Activated effector memory CD4-positive, alpha-beta T cell treated with anti-CD3 and anti-CD28 coated beads, Interleukin-2, amount 50 U/mL, for 16 hours (primary cell): ENCODE measurements around the gene GGTLC1.

ENCODE experiments used
- DNase-seq: peaks from one replicate; pipeline ENCODE4 v3.0.0-alpha.2; 2020

Gene GGTLC1

DNA sequence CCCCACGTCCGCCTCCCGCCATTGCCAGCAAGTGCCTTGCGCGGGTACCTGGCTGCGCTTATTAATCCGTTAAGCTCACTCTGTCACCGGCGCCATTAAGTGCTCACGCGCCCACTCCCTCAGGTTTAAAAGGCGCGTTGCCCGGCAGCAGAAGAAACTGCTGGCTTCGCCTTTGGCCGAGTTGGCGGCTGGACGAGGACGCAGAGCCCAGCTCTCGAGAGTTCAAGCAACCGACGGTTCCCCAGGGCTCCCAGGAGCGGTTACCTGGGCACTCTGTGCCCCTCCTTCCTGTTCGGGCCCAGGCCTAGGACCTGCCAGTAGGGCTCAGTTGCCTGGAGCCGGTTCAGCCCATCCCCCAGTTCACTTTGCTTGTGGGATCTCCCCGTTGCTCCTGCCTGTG lies at the start of gene GGTLC1:
TSS of gene GGTLC1 (minus strand) at position 219 of the 400 bp plus-strand sequence. CDS start 2,168 bp downstream, outside the sequence.
- DNase-seq, result peak; percentile 49

DNA sequence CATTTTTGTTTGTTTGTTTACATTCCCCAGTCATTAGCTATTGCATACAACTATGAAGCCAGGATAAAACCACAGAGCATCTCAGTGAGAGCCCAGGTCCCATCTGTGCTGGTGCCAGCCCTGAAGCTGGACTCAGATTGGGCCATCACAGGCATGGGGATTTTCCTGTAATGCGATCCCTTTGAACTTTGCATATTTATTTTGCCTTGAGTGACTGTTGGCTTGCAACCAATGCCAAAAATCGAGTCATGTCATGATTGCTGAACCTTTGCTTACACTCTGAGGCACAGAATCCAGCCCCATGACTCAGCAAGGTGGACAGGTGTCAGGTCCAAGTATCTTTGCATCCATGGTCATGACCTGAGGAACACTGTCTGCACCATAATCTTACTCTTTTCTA lies 46.2 kb upstream of the GGTLC1 start:
- DNase-seq, result no peak

DNA sequence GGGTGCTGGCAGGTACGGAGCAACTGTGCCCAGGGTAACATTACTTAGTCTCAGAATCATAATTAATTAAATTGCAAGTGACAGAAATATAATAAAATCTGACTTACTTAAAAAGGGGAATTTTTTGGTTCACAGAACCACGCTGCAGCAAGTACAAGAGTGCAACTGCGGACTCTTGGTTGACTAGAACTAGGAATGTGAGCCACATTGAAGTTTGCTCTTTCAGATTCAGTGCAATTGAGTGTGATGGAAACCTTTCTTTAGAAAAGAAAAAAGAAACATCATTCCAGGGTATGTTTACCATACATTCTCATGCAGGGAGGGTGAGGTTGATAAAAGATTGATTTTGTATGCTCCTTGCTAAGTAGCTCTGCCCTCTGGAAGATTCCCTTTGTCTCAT lies 45.0 kb upstream of the GGTLC1 start:
- no peak for DNase-seq

DNA sequence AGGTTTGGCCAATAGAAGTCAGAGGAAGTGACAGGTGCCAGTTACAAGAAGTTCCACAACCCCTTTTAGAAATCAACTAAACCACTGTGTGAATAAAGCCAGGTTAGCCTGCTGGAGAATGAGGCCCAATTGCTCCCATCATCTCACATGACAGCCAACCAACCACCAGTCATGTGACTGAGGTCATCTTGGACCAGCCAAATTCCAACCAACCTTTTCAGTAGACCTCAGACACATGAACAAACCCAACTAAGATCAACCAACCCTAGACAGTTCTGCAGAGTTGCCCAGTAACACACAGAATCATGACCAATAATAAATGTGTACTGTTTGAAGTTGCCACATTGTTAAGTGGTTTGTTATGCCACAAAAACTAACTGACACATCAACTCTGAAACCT lies 44.6 kb upstream of the GGTLC1 start:
- DNase-seq, result no peak

DNA sequence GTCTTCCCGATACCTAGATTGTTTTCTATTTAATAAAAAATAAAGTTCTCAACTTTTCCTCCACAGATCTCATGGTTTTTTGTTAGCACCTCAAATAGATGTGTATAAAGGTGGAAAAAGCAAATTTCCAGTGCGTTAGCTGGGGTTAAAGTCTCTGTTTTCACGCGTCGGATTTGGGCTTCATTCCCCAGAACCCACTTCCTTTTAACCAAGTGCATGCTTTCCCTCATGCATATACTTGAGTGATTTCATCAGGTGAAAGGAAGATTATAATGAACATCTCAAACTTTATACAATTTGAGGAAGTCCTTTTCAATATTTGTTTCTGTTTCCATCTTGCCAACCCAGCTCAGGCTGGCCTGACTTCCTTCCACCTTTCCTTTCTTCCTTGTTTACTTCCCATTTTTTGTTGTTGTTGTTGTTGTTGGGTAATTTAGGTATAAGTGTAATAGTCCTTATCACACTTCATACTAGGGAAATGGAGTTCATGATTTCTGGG lies 43.9 kb upstream of the GGTLC1 start:
- no peak for DNase-seq

DNA sequence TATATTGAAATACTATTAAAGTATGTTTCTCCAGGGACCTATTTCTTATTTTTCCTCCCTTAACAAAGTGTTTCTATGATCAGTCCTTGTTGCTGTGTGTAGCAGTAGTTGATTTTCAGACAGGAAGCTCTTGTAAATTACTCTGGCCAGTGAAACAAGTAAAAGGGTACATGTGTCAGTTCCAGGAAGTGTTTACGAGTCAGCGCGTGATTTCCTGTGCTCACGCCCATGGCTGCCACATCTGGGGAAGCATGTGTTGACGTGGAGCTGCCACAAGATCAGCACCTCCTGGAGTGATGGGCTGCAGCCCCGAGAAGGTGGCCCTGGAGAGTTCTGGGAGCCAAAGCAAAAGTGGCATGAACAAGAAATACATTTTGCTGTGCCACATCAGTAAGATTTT lies 38.6 kb upstream of the GGTLC1 start:
- peak; percentile 85 for DNase-seq

DNA sequence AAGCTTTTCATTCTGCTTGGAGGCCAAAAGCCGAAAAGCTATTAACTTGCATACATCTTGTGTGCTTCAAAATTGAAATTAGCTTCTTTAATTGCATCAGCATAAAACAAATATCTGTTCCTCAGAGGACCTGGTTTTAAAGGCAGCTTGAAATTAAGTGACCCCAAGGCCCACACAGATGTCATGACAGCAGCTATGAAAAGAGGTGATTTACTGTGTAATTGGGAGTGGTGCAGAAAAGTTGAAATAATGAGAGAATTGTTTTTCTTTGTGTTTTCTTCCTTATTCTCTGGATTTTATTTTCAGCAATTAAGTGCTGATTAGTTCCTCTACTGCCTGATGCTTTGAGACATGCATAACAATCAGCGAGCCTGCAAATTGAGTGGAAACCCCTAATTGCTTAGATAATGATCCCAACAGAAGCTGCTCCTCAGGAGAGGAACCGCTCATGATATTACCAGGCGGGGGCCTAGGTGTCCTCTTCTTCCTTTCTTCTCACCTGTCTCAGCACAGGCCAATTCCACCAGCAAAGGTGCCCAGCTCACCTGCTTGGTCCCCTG lies 34.1 kb upstream of the GGTLC1 start:
- DNase-seq, result no peak

DNA sequence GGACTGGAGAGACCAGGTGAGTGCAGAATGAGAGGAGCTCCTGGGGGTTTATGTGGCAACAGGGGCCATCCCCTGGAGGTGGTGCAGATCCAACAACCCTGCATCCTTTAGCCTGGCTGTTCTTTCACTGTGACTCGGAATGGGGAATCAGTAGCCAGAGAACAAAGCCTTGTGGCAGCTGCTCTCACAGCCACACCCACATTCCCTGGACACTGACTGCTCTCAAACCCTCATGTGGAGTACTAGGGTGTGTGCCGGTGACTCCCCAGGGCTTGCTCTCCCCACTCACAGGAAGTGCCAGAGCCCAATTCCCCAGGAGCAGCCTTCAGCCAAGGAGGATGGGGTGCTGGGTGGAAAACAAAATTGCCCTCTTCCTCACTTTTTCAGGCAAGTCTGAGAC lies 30.2 kb upstream of the GGTLC1 start:
- no peak for DNase-seq

DNA sequence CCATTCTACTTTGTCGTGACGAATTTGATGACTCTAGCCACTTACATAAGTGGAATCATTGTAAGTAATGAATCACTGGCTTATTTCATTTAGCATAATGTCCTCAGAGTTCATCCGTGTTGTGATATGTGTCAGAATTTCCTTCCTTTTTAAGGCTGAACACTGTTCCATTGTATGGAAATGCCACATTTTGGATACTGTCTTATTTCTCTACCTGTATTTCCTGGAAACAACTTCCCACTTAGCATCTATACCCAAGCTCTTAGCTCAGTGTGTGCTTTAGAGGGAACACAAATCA lies 28.8 kb upstream of the GGTLC1 start:
- DNase-seq, result no peak

DNA sequence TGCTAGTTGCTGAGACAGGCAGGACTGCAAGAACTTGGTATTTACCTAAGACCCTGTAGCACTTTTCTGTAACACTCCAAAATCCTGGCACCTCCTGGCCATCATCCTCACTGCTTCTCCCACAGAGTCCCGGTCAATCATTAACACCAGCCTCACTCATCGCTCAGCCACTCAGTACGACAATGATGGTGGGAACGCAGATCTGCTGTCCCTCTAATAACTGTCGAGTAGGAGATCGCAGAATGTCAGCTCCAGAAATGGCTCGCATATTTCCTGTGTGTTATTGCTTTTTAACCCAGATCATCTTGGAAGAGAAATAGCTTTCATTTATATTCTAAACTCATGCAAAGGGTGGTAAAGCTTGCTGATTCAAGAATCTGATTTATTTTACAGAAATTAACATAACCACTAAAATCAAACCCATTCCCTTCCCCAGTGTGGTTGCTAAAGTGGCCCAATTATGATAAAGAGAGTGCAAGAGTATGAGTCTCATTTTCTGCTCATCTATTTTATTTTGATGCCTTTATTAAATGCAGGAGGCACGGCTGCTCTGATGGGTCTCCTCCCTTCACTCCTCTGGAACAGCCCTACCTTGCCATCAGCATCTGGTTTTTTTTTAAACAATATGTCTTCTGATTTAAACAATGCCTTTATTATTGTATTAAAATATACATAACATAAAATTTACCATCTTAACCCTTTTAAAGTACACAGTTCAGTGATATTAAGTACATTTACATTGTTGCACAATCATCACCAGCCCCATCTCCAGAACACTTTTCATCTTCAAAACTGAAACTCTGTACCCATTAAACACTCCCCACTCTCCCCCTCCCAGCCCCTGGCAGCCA lies 28.3 kb upstream of the GGTLC1 start:
- DNase-seq, result no peak

DNA sequence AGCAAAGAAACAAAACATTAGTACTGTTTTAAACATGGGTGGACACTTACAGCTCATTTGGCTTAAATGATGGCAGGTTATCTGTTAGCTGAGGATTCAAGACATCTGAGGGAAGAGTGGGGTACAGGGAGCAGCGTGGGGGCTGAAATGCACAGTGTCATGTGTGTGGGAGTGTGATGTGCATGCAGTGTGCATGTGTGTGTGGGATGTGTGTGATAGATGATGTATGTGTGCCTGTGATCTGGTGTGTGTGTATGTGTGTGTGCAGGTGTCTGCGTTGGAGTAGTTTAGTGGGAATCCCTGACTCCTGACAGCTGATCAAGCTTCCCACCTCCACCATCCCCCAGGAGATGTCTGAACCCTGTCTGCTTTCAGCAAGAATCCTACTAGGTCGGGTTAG lies 25.4 kb upstream of the GGTLC1 start:
- no peak for DNase-seq

DNA sequence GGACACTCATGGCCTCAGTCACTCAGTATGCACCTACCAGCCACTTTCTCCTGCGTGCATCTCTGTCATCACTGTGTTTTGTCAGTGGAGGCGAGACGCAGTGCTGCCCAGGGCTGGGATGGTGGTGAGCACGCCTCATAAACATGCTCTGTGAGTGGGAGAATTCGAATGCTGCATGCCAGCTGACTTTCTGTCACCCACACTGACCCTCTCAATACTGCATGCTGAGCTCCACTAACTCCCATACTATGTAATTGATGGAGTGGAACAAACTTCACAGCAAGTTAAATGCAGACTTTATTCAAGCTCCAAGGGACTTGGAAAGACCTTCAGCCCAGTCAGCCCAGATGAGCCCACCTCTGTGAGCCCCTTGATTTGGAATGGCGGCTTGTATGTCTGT lies 22.7 kb upstream of the GGTLC1 start:
- no peak for DNase-seq

DNA sequence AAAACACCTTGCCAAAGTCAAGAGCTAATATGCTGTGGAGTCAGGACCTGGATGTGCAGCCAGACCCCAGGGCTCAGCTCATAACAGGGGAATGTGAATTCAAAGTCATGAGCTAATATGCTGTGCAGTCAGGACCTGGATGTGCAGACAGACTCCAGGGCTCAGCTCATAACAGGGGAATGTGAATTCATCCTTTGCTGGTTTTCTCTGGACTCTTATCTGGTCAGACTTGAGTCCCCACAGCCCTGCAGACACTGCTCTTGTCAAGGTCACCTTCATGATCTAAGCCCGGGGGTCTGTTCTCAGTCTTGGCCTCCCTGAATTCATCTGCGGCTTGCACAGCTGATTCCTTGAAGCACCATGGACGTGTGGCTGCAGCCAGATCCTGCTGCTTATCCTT lies 19.2 kb upstream of the GGTLC1 start:
- no peak for DNase-seq

DNA sequence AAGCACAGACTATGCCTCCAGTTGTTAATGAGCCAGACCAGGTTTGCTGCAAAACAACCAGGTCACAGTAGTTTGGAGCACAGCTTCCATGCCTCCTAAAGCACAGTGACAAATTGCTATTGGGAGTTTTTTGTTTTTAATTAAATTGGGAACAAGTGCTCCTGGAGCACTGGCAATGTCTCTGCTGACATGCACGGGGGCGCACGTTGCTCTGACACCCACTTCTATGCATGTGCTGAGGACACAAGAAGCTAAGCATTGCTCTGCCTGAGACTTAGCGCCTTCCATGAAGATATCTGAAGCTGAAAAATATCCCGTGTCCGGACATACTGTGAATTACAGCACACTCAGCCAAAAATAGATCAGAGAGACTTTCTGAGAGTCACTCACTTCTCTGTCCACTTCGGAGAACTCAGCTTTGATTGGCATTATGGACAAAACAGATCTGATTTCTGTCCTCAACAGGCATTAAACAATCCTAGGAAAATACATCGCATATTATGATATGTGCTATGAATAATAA lies 18.6 kb upstream of the GGTLC1 start:
- no peak for DNase-seq

DNA sequence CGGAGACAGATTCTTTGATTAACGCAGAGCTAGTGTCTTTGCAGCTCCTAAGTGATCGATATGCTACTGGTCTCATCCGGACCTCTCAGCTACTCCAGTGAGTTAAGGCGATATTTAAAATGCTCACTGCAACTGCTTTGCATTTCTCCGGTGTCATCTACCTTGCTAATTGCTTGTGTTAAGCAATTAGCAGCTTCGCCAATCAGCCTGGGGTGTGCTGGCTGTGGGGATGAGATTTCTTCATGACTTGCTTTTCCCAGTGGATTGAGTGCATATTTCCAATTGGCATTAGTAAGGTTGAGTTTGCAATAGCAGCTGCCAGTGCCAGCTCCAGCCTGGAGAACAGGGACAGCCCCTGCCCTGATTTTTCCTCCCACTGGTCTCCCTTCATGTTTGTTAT lies 18.0 kb upstream of the GGTLC1 start:
- no peak for DNase-seq

DNA sequence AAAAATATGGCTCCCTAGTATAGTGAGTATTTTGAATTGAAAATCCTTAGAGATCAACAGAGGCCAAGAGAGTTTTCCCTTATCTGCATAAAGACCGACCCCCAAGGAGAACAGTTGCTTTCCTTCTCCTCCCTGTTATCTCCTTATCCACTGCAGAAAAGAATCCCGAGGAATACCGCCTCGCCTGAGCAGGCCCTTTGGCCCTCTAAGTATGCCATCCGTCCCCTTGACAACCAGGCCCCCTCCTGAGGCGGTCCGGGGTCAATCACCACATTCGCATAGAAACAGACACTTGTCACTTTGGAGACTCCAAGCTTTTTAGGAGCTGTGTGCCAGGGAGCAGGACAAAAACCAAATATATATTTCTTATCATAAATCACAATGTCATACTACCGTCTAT lies 15.9 kb upstream of the GGTLC1 start:
- no peak for DNase-seq

DNA sequence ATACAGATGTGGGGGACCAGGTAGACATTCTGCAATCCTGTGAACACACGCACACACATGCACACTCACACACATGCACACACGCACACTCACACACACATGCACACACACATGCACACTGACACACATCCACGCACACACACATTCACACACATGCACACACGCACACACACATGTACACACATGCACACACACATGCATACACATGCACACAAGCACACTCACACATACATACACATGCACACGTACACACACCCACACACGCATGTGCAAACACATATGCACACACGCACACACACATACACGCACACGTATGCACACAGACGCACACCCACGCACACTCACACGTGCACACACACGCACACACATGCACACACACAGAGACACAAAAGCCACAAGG lies 14.3 kb upstream of the GGTLC1 start:
- no peak for DNase-seq

DNA sequence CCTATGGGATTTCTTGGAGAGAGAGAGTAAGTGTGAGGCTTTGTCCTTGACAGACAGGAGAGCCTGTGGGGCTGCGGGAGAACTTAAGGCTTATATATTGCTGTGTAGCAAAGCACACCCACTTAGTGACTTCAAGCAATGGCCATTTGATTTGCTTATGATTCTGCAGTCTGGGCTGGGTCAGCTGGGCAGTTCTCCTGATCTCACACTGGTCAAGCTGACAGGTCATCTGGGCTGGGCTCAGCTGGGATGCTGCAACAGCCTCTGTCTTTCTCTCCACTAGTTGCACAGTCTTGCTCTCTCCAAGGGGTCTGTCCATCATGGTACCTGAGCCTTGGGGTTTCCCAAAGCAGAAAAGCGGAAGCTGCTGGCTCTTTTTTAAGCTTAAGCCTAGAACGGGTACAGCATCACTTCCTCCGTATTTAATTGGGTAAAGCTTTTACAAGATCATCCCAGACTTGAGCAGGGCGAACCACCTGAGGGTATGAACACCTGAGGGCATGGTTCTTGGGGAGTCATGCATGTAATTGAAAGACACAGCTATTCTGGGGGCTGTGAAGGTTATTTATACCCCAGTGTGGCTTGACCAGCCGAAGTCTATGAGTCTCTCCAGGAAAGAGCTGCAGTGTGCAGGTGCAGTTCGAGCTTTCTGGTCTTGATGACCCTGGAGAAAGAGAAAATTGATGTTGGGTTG lies 13.3 kb upstream of the GGTLC1 start:
- no peak for DNase-seq

DNA sequence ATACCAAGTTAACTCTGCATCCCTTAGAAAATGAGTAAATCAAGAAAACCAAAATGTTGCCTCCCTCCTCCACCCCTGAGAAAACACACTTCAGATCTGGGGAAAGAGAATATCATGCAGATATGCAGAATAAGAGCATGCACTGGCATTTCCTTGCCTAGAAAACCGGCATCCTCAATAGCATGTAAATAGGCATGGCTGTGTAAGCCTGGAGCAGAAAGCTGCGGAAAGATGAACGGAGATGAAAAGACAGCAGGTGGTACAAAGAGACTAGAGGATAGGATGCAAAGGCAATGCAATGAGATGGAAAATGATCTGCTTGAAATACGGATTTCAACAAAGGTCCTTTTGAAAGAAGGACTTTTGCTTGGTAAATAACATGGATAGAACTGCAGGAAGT lies 10.3 kb upstream of the GGTLC1 start:
- DNase-seq, result no peak

DNA sequence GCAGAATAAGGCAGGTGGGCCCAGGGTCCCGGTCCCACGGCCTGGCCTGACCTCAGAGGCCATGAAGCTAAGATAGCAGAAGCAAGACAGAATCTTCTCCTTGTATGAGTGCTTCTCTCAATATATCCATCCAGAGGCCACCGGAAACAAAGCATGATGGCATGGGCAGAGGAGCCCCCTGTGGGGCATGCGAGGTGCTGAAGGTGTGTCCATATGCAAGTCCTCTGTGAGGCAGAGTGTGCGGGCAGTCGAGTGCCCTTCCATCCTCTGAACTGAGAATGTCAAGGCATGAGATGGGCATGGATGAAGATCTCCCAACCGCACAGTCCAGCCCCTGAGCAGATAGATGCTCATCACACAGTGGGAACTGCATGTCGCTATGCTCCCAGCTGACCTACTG lies 9.8 kb upstream of the GGTLC1 start:
- peak; percentile 38 for DNase-seq

DNA sequence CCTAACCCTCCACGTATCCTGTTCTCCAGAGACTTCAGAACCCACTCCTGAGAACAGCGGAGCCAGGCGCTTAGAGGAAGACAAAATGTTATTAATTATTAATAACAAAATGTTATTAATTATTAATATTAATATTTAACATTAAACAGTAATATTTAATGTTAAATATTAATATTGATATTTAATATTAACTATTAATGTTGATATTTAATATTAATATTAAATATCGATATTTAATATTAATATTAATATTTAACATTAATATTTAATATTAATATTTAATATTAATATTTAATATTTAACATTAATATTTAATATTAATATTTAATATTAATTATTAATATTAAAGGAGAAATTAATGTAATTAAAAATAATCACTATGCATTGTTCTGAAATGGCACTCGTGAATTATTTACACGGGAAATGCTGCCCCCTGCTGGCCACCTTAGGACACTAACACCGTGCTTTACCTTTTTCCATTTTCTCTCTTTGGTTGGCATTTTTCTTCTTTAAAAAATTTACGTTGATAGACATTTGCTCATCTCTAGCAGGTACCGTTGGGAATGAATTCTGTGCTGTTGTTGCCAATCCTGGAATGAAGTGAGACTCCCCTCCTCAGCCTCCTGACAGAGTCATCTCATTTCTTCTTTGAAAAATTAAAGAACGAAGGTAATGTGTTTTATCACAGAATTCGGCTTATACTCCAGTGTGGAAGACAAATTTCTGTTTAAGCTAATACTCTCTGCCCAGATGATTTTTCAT lies 7.5 kb upstream of the GGTLC1 start:
- DNase-seq, result peak; percentile 86

DNA sequence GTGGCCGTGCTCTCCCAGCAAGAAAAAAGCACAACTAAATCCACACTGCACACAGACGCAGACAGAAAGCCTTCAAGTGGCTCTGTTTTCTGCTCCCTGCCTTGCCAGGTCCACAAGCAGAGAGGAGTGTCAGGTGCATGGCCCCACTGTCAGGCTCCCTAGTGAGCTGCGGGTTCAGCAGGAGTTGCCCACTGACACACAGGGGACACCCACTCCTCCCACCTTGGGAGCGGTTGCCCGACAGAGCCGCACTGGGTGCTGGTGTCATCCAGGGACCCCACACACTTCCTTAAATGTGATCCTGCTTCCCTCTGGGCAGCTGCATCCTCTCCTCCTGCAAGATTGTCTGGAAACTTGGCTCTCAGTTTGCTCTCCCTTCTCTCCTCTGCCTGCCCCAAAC lies 6.7 kb upstream of the GGTLC1 start:
- peak; percentile 57 for DNase-seq

DNA sequence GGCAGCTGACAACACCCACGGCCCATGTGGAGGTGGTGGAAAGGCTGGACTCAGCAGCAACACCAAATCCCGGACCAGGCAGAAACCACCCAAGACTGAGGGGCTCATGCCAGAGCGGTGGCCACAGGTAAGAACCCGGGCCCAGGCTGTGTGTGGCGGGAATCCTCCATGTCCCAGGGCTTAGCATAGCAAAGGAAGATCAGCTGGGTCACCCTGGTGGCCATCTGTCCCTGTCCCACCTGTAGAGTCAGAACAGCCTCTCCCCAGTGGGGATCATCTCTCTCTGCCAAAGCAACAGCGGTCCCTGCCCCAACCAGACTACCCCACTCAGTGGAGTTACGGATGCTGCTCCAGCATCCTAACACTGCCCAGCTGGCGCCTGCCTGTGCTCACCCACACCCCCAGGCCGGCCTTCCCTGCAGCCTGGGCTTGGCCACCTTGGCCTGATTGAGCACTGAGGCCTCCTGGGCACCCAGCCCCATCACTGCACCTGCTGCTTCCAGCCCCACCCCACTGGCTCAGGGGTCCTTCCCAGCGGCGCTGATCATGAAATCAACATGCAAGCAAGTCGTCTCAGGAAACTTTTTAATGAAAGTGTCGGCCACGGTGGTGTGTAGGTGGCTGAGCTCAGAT lies 5.5 kb upstream of the GGTLC1 start:
- DNase-seq, result peak; percentile 31
